ENCODE results near the gene CSTPP1. TPM values are rescaled to one million over a fixed set of nuclear protein-coding genes. Genes with fewer than 3 reads are reported as not detected.
A peak's percentile ranks its signal among the peaks of the same experiment; 100 is the strongest.

Gene CSTPP1
- total and polyA plus RNA-seq, 2 of the 8 experiments (the other 6 are each of a cell fraction or from before 2014, with no cell fraction given) = 24.2 to 28.7 TPM

DNA sequence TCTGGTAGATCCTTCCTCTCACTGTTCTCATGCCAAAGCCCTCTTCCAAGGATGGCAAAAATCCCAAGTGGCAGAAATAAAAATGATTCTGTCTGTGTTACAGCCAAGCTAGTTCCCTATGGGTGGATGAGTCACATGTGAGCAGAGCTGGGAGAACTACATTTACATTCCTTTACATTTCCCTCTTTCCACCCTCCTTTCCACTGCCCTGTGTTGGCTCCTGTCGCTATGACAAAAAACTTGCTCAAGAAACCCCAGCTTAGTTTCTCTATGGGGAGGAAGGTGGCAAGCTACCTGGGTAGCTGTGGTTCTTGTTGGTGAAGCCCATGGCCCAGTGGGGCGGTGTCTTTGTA is 268.1 kb downstream of the CSTPP1 start:
- Histone ChIP-seq H3K27me3 (replicated peaks in 1 of 4; ENCODE audit: control insufficient read depth in 3 of 4, extremely low read depth in 1 of 4, insufficient read depth in 3 of 4, low read length in 3 of 4) (no peaks in the 10 kb centered on the region), H3K9me3 (ENCODE audit: insufficient read depth in 2 of 2, low read depth in 1 of 2, low read length in 1 of 2) (no peaks in the 10 kb centered on the region), H3K36me3 (ENCODE audit: control insufficient read depth in 2 of 4, insufficient read depth in 4 of 4, low read length in 3 of 4) (no peaks in the 10 kb centered on the region), H3K79me2 (ENCODE audit: control insufficient read depth in 1 of 2, insufficient read depth in 2 of 2, low read length in 2 of 2) (no peaks in the 10 kb centered on the region), H4K91ac (replicated peaks; ENCODE audit: insufficient read length, low read length) (no peak overlapping the region), H2AFZ (ENCODE audit: low read length) (peak overlapping the region; percentile 78), H3K18ac (ENCODE audit: extremely low read depth, low read length) (peak overlapping the region; percentile 65; the same call in 1 of the 2 replicates), H3K56ac (replicated peaks; ENCODE audit: insufficient read length, low read depth, low read length) (no peak overlapping the region), H3K9ac (replicated peaks in 1 of 4; ENCODE audit: extremely low read depth in 1 of 4, low read depth in 3 of 4, low read length in 3 of 4) (peak overlapping the region in 1 of 4 experiments; percentile 27; a peak in 2 of 7 replicates), H3K4me2 (ENCODE audit: insufficient read depth in 1 of 2, low read depth in 2 of 2, low read length in 2 of 2) (peak overlapping the region; percentile 44 to 54), H4K8ac (ENCODE audit: extremely low read depth, insufficient read depth, low read length) (no peak overlapping the region), H3K23ac (ENCODE audit: insufficient read length) (no peak overlapping the region), H2BK20ac (ENCODE audit: low read length) (no peak overlapping the region), H2BK12ac (ENCODE audit: low read depth, low read length) (peak overlapping the region; percentile 93; the same call in 1 of the 2 replicates), H3K4ac (replicated peaks; ENCODE audit: insufficient read length, low read depth, low read length) (no peak overlapping the region), H2BK5ac (ENCODE audit: low read depth, low read length) (peak overlapping the region; percentile 37; the same call in 1 of the 2 replicates), H3K27ac (ENCODE audit: low read depth, low read length) (0 out of 2 replicates have a peak overlapping the region, but pooled peaks have one; percentile 42), H2BK120ac (replicated peaks; ENCODE audit: low read depth, low read length) (no peak overlapping the region), H3K4me3 (ENCODE audit: extremely low read depth in 1 of 4, insufficient read depth in 2 of 4, low read depth in 3 of 4, low read length in 4 of 4) (no peak overlapping the region), H4K20me1 (replicated peaks in 1 of 2; ENCODE audit: control insufficient read depth in 1 of 2, insufficient read depth in 2 of 2, low read length in 2 of 2) (no peaks in the 10 kb centered on the region), H3K23me2 (ENCODE audit: low read depth, low read length) (no peaks in the 10 kb centered on the region), H3K4me1 (replicated peaks in 1 of 4; ENCODE audit: control insufficient read depth in 3 of 4, insufficient read depth in 4 of 4, low read length in 3 of 4) (peaks cover 2 to 7% (median 5%) of the 10 kb centered on the region in 4 experiments; a peak in 6 of 7 replicates), H2AK5ac (ENCODE audit: low read depth, low read length) (no peak overlapping the region), H3K14ac (ENCODE audit: insufficient read length) (no peak overlapping the region), H4K5ac (ENCODE audit: insufficient read length, low read depth, low read length) (no peak overlapping the region), H2BK15ac (ENCODE audit: low read length) (peak overlapping the region; percentile 53; the same call in 1 of the 2 replicates), H3K79me1 (ENCODE audit: low read depth, low read length) (no peaks in the 10 kb centered on the region)
- DNase-seq (ENCODE audit: low read depth in 1 of 2, low spot score in 2 of 2) (no peak), FAIRE-seq (peak; percentile 28)
- TF ChIP-seq TAF1 (IDR thresholded peaks at IDR 0.05; ENCODE audit: low read depth, low read length) (0 out of 2 replicates have a peak, but pooled peaks have one; percentile 19), ASH2L (IDR thresholded peaks at IDR 0.05; ENCODE audit: low read length) (no peak)
- WGBS, 2 experiments (ENCODE audit: extremely low coverage in 1 of 2, insufficient coverage in 1 of 2, insufficient read length in 1 of 2, insufficient replicate concordance in 2 of 2, low coverage in 1 of 2, low lambda C conversion rate in 2 of 2, missing lambda C conversion rate in 1 of 2) = 36% methylated on average over 2 of the region's 2 CpGs; no CpG with 5 or more reads in 1 of the 2 experiments
- ChIA-PET POLR2A (ENCODE audit: partially characterized antibody) (interaction anchor here (0.6 to 2.5 kb wide), 5 partner anchors 10 to 806 kb away, joined by 3 to 16 read pairs (median 4); partner anchors contain the start of genes DDB2 and PACSIN3), CTCF (ENCODE audit: partially characterized antibody) (interaction anchor here (0.5 to 21.5 kb wide), 8 partner anchors 15 to 185 kb away, joined by 3 to 247 read pairs (median 4); partner anchors contain the start of genes ARFGAP2 and PACSIN3)
